GM12891 (cell line): ENCODE results near the gene NCKIPSD.

ENCODE experiments used
- POLR2A ChIP-seq: IDR thresholded peaks from 2 replicates; pipeline ENCODE4 v1.6.1; 2011; ENCODE audit warnings: low read depth, low read length, control low read depth
- POLR2AphosphoS5 ChIP-seq: IDR thresholded peaks from 2 replicates; pipeline ENCODE4 v1.6.1; 2011; ENCODE audit warnings: low read depth, low read length, control low read depth

- no peak for TF ChIP-seq POLR2A
- TF ChIP-seq POLR2AphosphoS5: no peak
Measured at GRCh38 chr3:48629894-48630293, 55.8 kb downstream of the NCKIPSD start.
